Heart left ventricle (tissue), 16 donors: ENCODE measurements around the gene IRS2. TPM values are rescaled to one million over a fixed set of nuclear protein-coding genes. Genes with fewer than 3 reads are reported as not detected.
A peak's percentile ranks its signal among the peaks of the same experiment; 100 is the strongest.

ENCODE experiments used
- ATAC-seq, 4 donors: fragments of 200-7000 bp; cut with Tn5 transposase; one replicate each; pipeline ENCODE4 v1.9.1; 2020 to 2022; ENCODE audit warnings: moderate library complexity in 4 of 4, mild to moderate bottlenecking in 3 of 4, moderate number of reproducible peaks in 1 of 4
- DNase-seq, 5 donors: peaks; one replicate each; pipeline ENCODE4 v3.0.0-alpha.2; 2020
- H3K27ac ChIP-seq, 12 donors: fragments of 200-600 bp; sonication (generic) in 4 of 12; one replicate each; pipeline versions ENCODE4 v1.5.0 to v1.8.0; 2016 to 2022; ENCODE audit warnings: mild to moderate bottlenecking in 2 of 12
- H3K27me3 ChIP-seq, 9 donors: fragments of 200-600 bp; sonication (generic) in 2 of 9; one replicate each; pipeline versions ENCODE4 v1.5.1 to v1.8.0; 2016 to 2022; ENCODE audit warnings: mild to moderate bottlenecking in 3 of 9
- H3K36me3 ChIP-seq, 9 donors: fragments of 200-600 bp; sonication (generic) in 2 of 9; one replicate each; pipeline versions ENCODE4 v1.5.0 to v1.8.0; 2018 to 2022; ENCODE audit warnings: mild to moderate bottlenecking in 2 of 9
- H3K4me1 ChIP-seq, 12 donors: fragments of 200-600 bp; sonication (generic) in 4 of 12; one replicate each; pipeline versions ENCODE4 v1.5.0 to v1.8.0; 2016 to 2022; ENCODE audit warnings: mild to moderate bottlenecking in 3 of 12
- H3K4me3 ChIP-seq, 12 donors: fragments of 200-600 bp; sonication (generic) in 4 of 12; one replicate each; pipeline versions ENCODE4 v1.5.0 to v1.8.0; 2017 to 2022; ENCODE audit warnings: mild to moderate bottlenecking in 9 of 12, moderate library complexity in 4 of 12
- H3K9me3 ChIP-seq, 12 donors: fragments of 200-600 bp; sonication (generic) in 4 of 12; one replicate each; pipeline versions ENCODE4 v1.5.0 to v1.8.0; 2016 to 2022; ENCODE audit warnings: mild to moderate bottlenecking in 1 of 12
- CTCF ChIP-seq, 12 donors: fragments of 200-600 bp; sonication (generic) in 4 of 12; IDR thresholded peaks; one replicate each; pipeline versions ENCODE4 v1.5.0 to v1.8.0; 2018 to 2022; ENCODE audit warnings: antibody characterized with exemption in 12 of 12, mild to moderate bottlenecking in 5 of 12
- POLR2A ChIP-seq, 2 donors: fragments of 450-650 bp; IDR thresholded peaks; one replicate each; pipeline ENCODE4 v1.6.1; 2017; ENCODE audit warnings: antibody characterized with exemption in 2 of 2, mild to moderate bottlenecking in 2 of 2, moderate library complexity in 2 of 2
- WGBS, 4 donors: extraction: QIAGEN DNeasy Blood & Tissue Kit in 2 of 4; methylation state at CpG; one replicate each; pipeline versions ENCODE4 v1.1.5 to v1.1.7; 2013 to 2018; 5-methylcytosine and 5-hydroxymethylcytosine counted together
- intact Hi-C, 10 donors: fragments of 100-400 bp; cut with DNase I; formaldehyde crosslinking; loops; one replicate each; pipeline versions ENCODE4 v1.11.1 to v1.14.2; 2022
- polyA plus RNA-seq, 2 donors: library from polyadenylated mRNA; stranded (reverse); fragments of 200-250 nt; gene quantifications; one replicate each; pipeline ENCODE4 v1.2.3, GENCODE V29; 2013
- total RNA-seq, 9 donors: library from RNA; depleted of rRNA in 2 of 9; stranded (reverse); fragments of >200 nt in 2 of 9; fragmentation: NEBNext Ultra II Directional in 3 of 9; extraction: Animal tissue kit (Norgen Biotek cat#: 25700) in 3 of 9; gene quantifications; one replicate each; pipeline versions ENCODE4 v1.1.0 to v1.2.4, GENCODE V29; 2016 to 2023
- donor health status: ischemic (EF 13 %, LVEDD 7.1; RV severe dilation, severe dysfunction).
- donor health status: healthy with polysubstance abuse.
- donor health status: DM: no; HTN: yes; CAD: no.
- donor health status: DM: no; HTN: no; CAD: no.
- donor health status: ischemic (EF 25% LVEDD 6.9; RV normal size, moderate dysfunction).
- donor health status: ischemic (EF 25% LVEDD 5.7; RV mildly dilated, moderate dysfunction).
- donor health status: healthy.
- donor health status: DM: yes; HTN: yes; CAD: no.
- donor health status: ischemic (EF 35%, LVEDD 5.7; RV mildly dilated, moderate dysfunction).
- donor health status: nonischemic (EF 11% LVEDD 7.7; RV severe dilation, severe dysfunction).
- donor health status: DM: yes; HTN: yes; CAD: no.
- donor health status: PGD.
- donor health status: ischemic (EF 29% LVEDD 5.4; RV normal size, mild dysfunction).
- donor health status: nonischemic (EF 23%, LVEDD 6.1; RV moderate dilation, normal function).

Gene IRS2
- total and polyA plus RNA-seq, 11 donors = 3.4 to 54.9 (median 14.4) TPM

- ATAC-seq (no peak), DNase-seq (no peak)
- H3K4me3 ChIP-seq = no peak overlapping the region
- H3K27ac ChIP-seq = no peak overlapping the region
- intact Hi-C loops = no loop called here
- no peaks in the 10 kb centered on the region for H3K9me3 ChIP-seq
- TF ChIP-seq CTCF (IDR thresholded peaks at IDR 0.05) (no peak), POLR2A (IDR thresholded peaks at IDR 0.05) (no peak)
- WGBS, 4 donors = 69 to 83% (median 79%) methylated on average over 3 of the region's 3 CpGs
- H3K36me3 ChIP-seq = peaks cover 0 to 19% (median 13%) of the 10 kb centered on the region in 9 donors
- H3K4me1 ChIP-seq = peaks cover 0 to 35% (median 11%) of the 10 kb centered on the region in 12 donors
- H3K27me3 ChIP-seq = no peaks in the 10 kb centered on the region
Measured at GRCh38 chr13:109759609-109760008, 26.8 kb downstream of the IRS2 start.

GRCh38 chr13:109758937-109759480 is 27.4 kb downstream of the IRS2 start:
- H3K9me3 ChIP-seq = no peaks in the 10 kb centered on the region
- intact Hi-C loops = no loop called here
- 89 to 93% (median 91%) methylated on average over 12 to 15 of the region's 15 CpGs for WGBS, 4 donors
- H3K27ac ChIP-seq = no peak overlapping the region
- H3K4me3 ChIP-seq = no peak overlapping the region
- no peaks in the 10 kb centered on the region for H3K27me3 ChIP-seq
- TF ChIP-seq CTCF (IDR thresholded peaks at IDR 0.05) (no peak), POLR2A (IDR thresholded peaks at IDR 0.05) (no peak)
- DNase-seq (no peak), ATAC-seq (no peak)
- peaks cover 0 to 33% (median 8%) of the 10 kb centered on the region in 12 donors for H3K4me1 ChIP-seq
- H3K36me3 ChIP-seq = peaks cover 0 to 25% (median 16%) of the 10 kb centered on the region in 9 donors

- peaks cover 0 to 39% (median 24%) of the 10 kb centered on the region in 9 donors for H3K36me3 ChIP-seq
- DNase-seq (no peak), ATAC-seq (peak; percentile 45 to 83 (median 74))
- H3K4me3 ChIP-seq = no peak overlapping the region
- 24 to 37% (median 36%) methylated on average over 5 of the region's 5 CpGs for WGBS, 4 donors
- H3K9me3 ChIP-seq = no peaks in the 10 kb centered on the region
- no peak for TF ChIP-seq POLR2A (IDR thresholded peaks at IDR 0.05)
- H3K27me3 ChIP-seq = no peaks in the 10 kb centered on the region
- peaks cover 0 to 25% (median 8%) of the 10 kb centered on the region in 12 donors for H3K4me1 ChIP-seq
- peak overlapping the region in 6 of 12 donors; percentile 4 to 45 (median 26) for H3K27ac ChIP-seq
- intact Hi-C loops = no loop called here
Measured at GRCh38 chr13:109756778-109757177, 29.6 kb downstream of the IRS2 start.

GRCh38 chr13:109755997-109756396 is 30.4 kb downstream of the IRS2 start:
- TF ChIP-seq POLR2A (IDR thresholded peaks at IDR 0.05) (no peak), CTCF (IDR thresholded peaks at IDR 0.05) (no peak)
- H3K27ac ChIP-seq = peak overlapping the region in 3 of 12 donors; percentile 25 to 29 (median 28)
- H3K9me3 ChIP-seq = no peaks in the 10 kb centered on the region
- no peak overlapping the region for H3K4me3 ChIP-seq
- 66 to 80% (median 74%) methylated on average over 4 of the region's 4 CpGs for WGBS, 4 donors
- intact Hi-C loops = no loop called here
- no peaks in the 10 kb centered on the region for H3K27me3 ChIP-seq
- DNase-seq (no peak), ATAC-seq (no peak)
- peaks cover 0 to 23% (median 8%) of the 10 kb centered on the region in 12 donors for H3K4me1 ChIP-seq
- H3K36me3 ChIP-seq = peaks cover 0 to 39% (median 24%) of the 10 kb centered on the region in 9 donors

GRCh38 chr13:109755551-109755950 is 30.8 kb downstream of the IRS2 start:
- intact Hi-C loops = no loop called here
- H3K27ac ChIP-seq = no peak overlapping the region
- no peaks in the 10 kb centered on the region for H3K27me3 ChIP-seq
- peaks cover 0 to 18% (median 8%) of the 10 kb centered on the region in 12 donors for H3K4me1 ChIP-seq
- DNase-seq = no peak
- H3K9me3 ChIP-seq = no peaks in the 10 kb centered on the region
- WGBS, 4 donors = 95 to 97% (median 96%) methylated on average over 13 of the region's 13 CpGs
- H3K4me3 ChIP-seq = no peak overlapping the region
- ATAC-seq = no peak
- peaks cover 0 to 39% (median 24%) of the 10 kb centered on the region in 9 donors for H3K36me3 ChIP-seq
- TF ChIP-seq POLR2A (IDR thresholded peaks at IDR 0.05) = no peak
- TF ChIP-seq CTCF (IDR thresholded peaks at IDR 0.05) = no peak
